SK-N-SH (cell line): ENCODE measurements around the gene PPP1R1B. TPM values are rescaled to one million over a fixed set of nuclear protein-coding genes. Genes with fewer than 3 reads are reported as not detected.

Experiments
- CTCF ChIA-PET: fragments of 300-600, 350-600 bp; formaldehyde crosslinking; extraction: SDS; loops from one replicate; lab custom pipeline; 2021; lab: Yijun Ruan, JAX
- POLR2A ChIA-PET: fragments of 350-600 bp; sonication (Branson Sonifier 250); formaldehyde crosslinking; extraction: SDS; loops from one replicate; lab custom pipeline; 2020; ENCODE audit warnings: antibody characterized with exemption, inconsistent platforms; lab: Yijun Ruan, JAX
- DNase-seq: peaks from one replicate; pipeline ENCODE4 v3.0.0; 2012
- H2AFZ ChIP-seq: fragments of 200-600 bp; sonication (generic); 2 replicates; pipeline ENCODE4 v1.8.1; 2016; ENCODE audit warnings: antibody characterized with exemption, mild to moderate bottlenecking, low read depth
- H3F3A ChIP-seq: fragments of 200-600 bp; sonication (generic); replicated peaks from 2 replicates; pipeline ENCODE3; 2016; ENCODE audit warnings: antibody characterized with exemption, mild to moderate bottlenecking; ENCODE audit not compliant: insufficient read depth
- H3K27ac ChIP-seq, 2 experiments: fragments of 200-500 bp in 1 of 2; fragments of 200-600 bp in 1 of 2; sonication (Bioruptor generic) in 1 of 2; sonication (generic), shearing (Covaris generic) in 1 of 2; 2 replicates each; pipeline versions ENCODE4 v1.5.1 to v1.6.1; 2014 to 2016; ENCODE audit warnings: low read depth in 2 of 2, inconsistent platforms in 1 of 2, low read length in 1 of 2, mild to moderate bottlenecking in 1 of 2, mixed read lengths in 1 of 2
- H3K27me3 ChIP-seq: fragments of 200-600 bp; sonication (generic), shearing (Covaris generic); 2 replicates; pipeline ENCODE4 v1.6.1; 2016; ENCODE audit warnings: mixed run types; ENCODE audit not compliant: insufficient read depth
- H3K36me3 ChIP-seq, 2 experiments: fragments of 200-500 bp in 1 of 2; fragments of 200-600 bp in 1 of 2; sonication (Bioruptor generic) in 1 of 2; sonication (generic) in 1 of 2; replicated peaks in 1 of 2; 2 replicates each; pipeline versions ENCODE3 to v1.5.1; 2014 to 2016; ENCODE audit warnings: low read length in 1 of 2, mild to moderate bottlenecking in 1 of 2; ENCODE audit not compliant: insufficient read depth in 2 of 2, control insufficient read depth in 1 of 2
- H3K4me1 ChIP-seq, 2 experiments: fragments of 200-500 bp in 1 of 2; fragments of 200-600 bp in 1 of 2; sonication (Bioruptor generic) in 1 of 2; sonication (generic), shearing (Covaris generic) in 1 of 2; 2 replicates each; pipeline versions ENCODE4 v1.5.1 to v1.6.1; 2014 to 2016; ENCODE audit warnings: low read depth in 1 of 2, low read length in 1 of 2, mixed run types in 1 of 2; ENCODE audit not compliant: insufficient read depth in 2 of 2, control insufficient read depth in 1 of 2
- H3K4me2 ChIP-seq: fragments of 200-600 bp; sonication (generic), shearing (Covaris generic); 2 replicates; pipeline ENCODE4 v1.6.1; 2017; ENCODE audit warnings: mixed run types
- H3K4me3 ChIP-seq, 2 experiments: fragments of 200-500 bp in 1 of 2; fragments of 200-600 bp in 1 of 2; sonication (Bioruptor generic) in 1 of 2; sonication (generic), shearing (Covaris generic) in 1 of 2; 2 replicates each; pipeline versions ENCODE4 v1.5.1 to v1.8.1; 2014 to 2016; ENCODE audit warnings: low read depth in 2 of 2, inconsistent platforms in 1 of 2, low read length in 1 of 2, mild to moderate bottlenecking in 1 of 2, mixed read lengths in 1 of 2, moderate library complexity in 1 of 2
- H3K79me2 ChIP-seq: fragments of 200-600 bp; sonication (generic); 2 replicates; pipeline ENCODE4 v1.8.1; 2017; ENCODE audit warnings: mild to moderate bottlenecking; ENCODE audit not compliant: insufficient read depth
- H3K9ac ChIP-seq: fragments of 200-600 bp; sonication (generic); 2 replicates; pipeline ENCODE4 v1.6.1; 2017; ENCODE audit warnings: mixed run types
- H3K9me2 ChIP-seq: fragments of 200-600 bp; sonication (generic); 2 replicates; pipeline ENCODE4 v1.6.1; 2017; ENCODE audit warnings: mixed run types
- H3K9me3 ChIP-seq: fragments of 200-600 bp; sonication (generic); 2 replicates; pipeline ENCODE4 v1.6.1; 2017; ENCODE audit warnings: mixed run types, mild to moderate bottlenecking, moderate library complexity
- H4K20me1 ChIP-seq: fragments of 200-600 bp; sonication (generic); 2 replicates; pipeline ENCODE4 v1.6.1; 2017; ENCODE audit warnings: mild to moderate bottlenecking, mixed run types; ENCODE audit not compliant: insufficient read depth
- CHD2 ChIP-seq: fragments of 150-350 bp; IDR thresholded peaks from 2 replicates; pipeline ENCODE4 v1.6.1; 2018; ENCODE audit warnings: low read length; ENCODE audit not compliant: partially characterized antibody
- EP300 ChIP-seq, 2 experiments: IDR thresholded peaks; 2 replicates each; pipeline versions ENCODE4 v1.4.0 to v1.6.1; 2012; ENCODE audit warnings: borderline replicate concordance in 1 of 2, low read depth in 1 of 2, low read length in 1 of 2
- FOSL2 ChIP-seq: IDR thresholded peaks from 2 replicates; pipeline ENCODE4 v1.4.0; 2012; ENCODE audit warnings: low read depth, mild to moderate bottlenecking, moderate library complexity, borderline replicate concordance
- FOXM1 ChIP-seq: IDR thresholded peaks from 2 replicates; pipeline ENCODE4 v1.4.0; 2012; ENCODE audit warnings: low read depth, mild to moderate bottlenecking
- GATA2 ChIP-seq: sonication (generic); formaldehyde crosslinking; IDR thresholded peaks from 2 replicates; pipeline ENCODE4 v1.5.0; 2020; ENCODE audit warnings: mild to moderate bottlenecking, missing genetic modification reagents
- MEF2A ChIP-seq: IDR thresholded peaks from 2 replicates; pipeline ENCODE4 v1.4.0; 2012; ENCODE audit warnings: low read depth, borderline replicate concordance
- MXI1 ChIP-seq: IDR thresholded peaks from 2 replicates; pipeline ENCODE4 v1.6.1; 2012; ENCODE audit warnings: mild to moderate bottlenecking, low read depth, low read length, improper control_type of control experiment
- NRF1 ChIP-seq: IDR thresholded peaks from 2 replicates; pipeline ENCODE4 v1.6.1; 2012; ENCODE audit warnings: low read depth, mild to moderate bottlenecking, low read length
- RCOR1 ChIP-seq: fragments of 150-350 bp; IDR thresholded peaks from 2 replicates; pipeline ENCODE4 v1.6.1; 2017; ENCODE audit warnings: antibody characterized with exemption, low read length
- REST ChIP-seq: IDR thresholded peaks from 2 replicates; pipeline ENCODE4 v1.6.1; 2012; ENCODE audit warnings: mild to moderate bottlenecking, low read depth, low read length, moderate library complexity
- RFX5 ChIP-seq: IDR thresholded peaks from 2 replicates; pipeline ENCODE4 v1.6.1; 2012; ENCODE audit warnings: mild to moderate bottlenecking, improper control_type of control experiment, low read length
- RXRA ChIP-seq: IDR thresholded peaks from 2 replicates; pipeline ENCODE4 v1.4.0; 2012; ENCODE audit warnings: low read depth, mild to moderate bottlenecking, borderline replicate concordance
- SIN3A ChIP-seq: IDR thresholded peaks from 2 replicates; pipeline ENCODE4 v1.6.1; 2012; ENCODE audit warnings: low read depth, mild to moderate bottlenecking, low read length, moderate library complexity, borderline replicate concordance
- TCF12 ChIP-seq: IDR thresholded peaks from 2 replicates; pipeline ENCODE4 v1.4.0; 2012
- USF2 ChIP-seq: fragments of 150-350 bp; IDR thresholded peaks from 2 replicates; pipeline ENCODE4 v1.6.1; 2017; ENCODE audit warnings: antibody characterized with exemption, low read length, low read depth, borderline replicate concordance
- YY1 ChIP-seq: IDR thresholded peaks from 2 replicates; pipeline ENCODE4 v1.4.0; 2012; ENCODE audit warnings: low read depth, mild to moderate bottlenecking
- WGBS: methylation state at CpG from one replicate; pipeline ENCODE4 v1.1.6; 2017; ENCODE audit warnings: low lambda C conversion rate; 5-methylcytosine and 5-hydroxymethylcytosine counted together
- polyA plus RNA-seq, 3 experiments: library from polyadenylated mRNA; depleted of rRNA; stranded (reverse); fragments of >200 nt; gene quantifications; 2 replicates each; pipeline ENCODE4 v1.2.3, GENCODE V29; 2012

PPP1R1B gene
- polyA plus RNA-seq, 1 of the 3 experiments (the other 2 are of a cell fraction): 0.07 TPM

GRCh38 chr17:39663340-39663687, 36.6 kb downstream of the PPP1R1B start (continued):
- TF ChIP-seq MXI1 (no peak), NRF1 (no peak), RXRA (no peak), RCOR1 (no peak), SIN3A (no peak), YY1 (no peak)

- Histone ChIP-seq H3K4me3 (no peak overlapping the region), H3K9ac (no peak overlapping the region), H4K20me1 (no peaks in the 10 kb centered on the region), H3K4me1 (peaks cover 0 to 10% of the 10 kb centered on the region in 2 experiments; a peak in 1 of 4 replicates), H3K27ac (no peak overlapping the region), H3K9me3 (no peaks in the 10 kb centered on the region), H3K36me3 (peaks cover 0 to 28% of the 10 kb centered on the region in 2 experiments), H3F3A (no peaks in the 10 kb centered on the region), H2AFZ (no peak overlapping the region), H3K9me2 (no peaks in the 10 kb centered on the region), H3K79me2 (no peaks in the 10 kb centered on the region), H3K4me2 (no peak overlapping the region), H3K27me3 (no peaks in the 10 kb centered on the region)
- CTCF ChIA-PET: interaction anchor here (1.4 to 15.8 kb wide), 5 partner anchors 8 to 66 kb away, joined by 3 to 149 read pairs (median 5); no protein-coding TSS in a partner anchor
- POLR2A ChIA-PET: no interaction called here
- WGBS: 71% methylated on average over 16 of the region's 17 CpGs
- no peak for DNase-seq
- no peak for TF ChIP-seq FOSL2
- no peak for TF ChIP-seq USF2
- no peak for TF ChIP-seq EP300 (IDR thresholded peaks at IDR 0.05; ENCODE audit: borderline replicate concordance in 1 of 2, low read depth in 1 of 2, low read length in 1 of 2)
- TF ChIP-seq FOXM1: no peak
- no peak for TF ChIP-seq NRF1
- no peak for TF ChIP-seq MEF2A
- no peak for TF ChIP-seq RFX5
- no peak for TF ChIP-seq GATA2 (CRISPR knock-in tag)
- no peak for TF ChIP-seq REST
- no peak for TF ChIP-seq TCF12
- TF ChIP-seq CHD2: no peak
These were observed 37.2 kb downstream of the PPP1R1B start for GRCh38 chr17:39663688-39664580.
